PC-3 (cell line): ENCODE measurements around the gene PTP4A2.

Experiments used
- EZH2 ChIP-seq: fragments of 300-600 bp; sonication (generic); IDR thresholded peaks from one replicate; pipeline ENCODE4 v1.6.1; 2017; ENCODE audit warnings: antibody characterized with exemption, mild to moderate bottlenecking, low read length; ENCODE audit not compliant: unreplicated experiment
- TF ChIP-seq, protein P1 (sequence below): fragments of 300-600 bp; sonication (generic); conservative IDR thresholded peaks from 2 replicates; pipeline ENCODE4 v1.5.1; 2017; ENCODE audit warnings: antibody characterized with exemption, low read depth, mild to moderate bottlenecking, low read length

DNA sequence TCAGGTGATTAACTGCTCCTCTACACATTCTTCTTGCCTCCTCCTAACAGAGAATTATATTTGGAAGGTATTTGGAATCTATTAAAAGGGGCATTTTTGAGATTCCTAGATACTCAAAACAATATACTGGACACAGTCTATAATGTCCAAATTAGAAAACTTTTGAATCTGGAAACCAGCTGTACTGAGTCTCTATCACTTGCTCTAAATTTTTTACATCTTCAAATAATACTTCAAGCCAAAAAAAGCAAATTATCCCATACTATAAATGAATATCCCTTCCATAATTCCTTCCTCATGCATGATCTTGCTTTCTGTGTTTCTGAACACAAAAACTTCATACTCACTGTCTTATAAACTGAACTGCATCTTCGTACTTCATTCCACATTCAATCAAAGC is 28.5 kb downstream of the PTP4A2 start:
- TF ChIP-seq EZH2, result no peak
- TF ChIP-seq, protein P1, sequence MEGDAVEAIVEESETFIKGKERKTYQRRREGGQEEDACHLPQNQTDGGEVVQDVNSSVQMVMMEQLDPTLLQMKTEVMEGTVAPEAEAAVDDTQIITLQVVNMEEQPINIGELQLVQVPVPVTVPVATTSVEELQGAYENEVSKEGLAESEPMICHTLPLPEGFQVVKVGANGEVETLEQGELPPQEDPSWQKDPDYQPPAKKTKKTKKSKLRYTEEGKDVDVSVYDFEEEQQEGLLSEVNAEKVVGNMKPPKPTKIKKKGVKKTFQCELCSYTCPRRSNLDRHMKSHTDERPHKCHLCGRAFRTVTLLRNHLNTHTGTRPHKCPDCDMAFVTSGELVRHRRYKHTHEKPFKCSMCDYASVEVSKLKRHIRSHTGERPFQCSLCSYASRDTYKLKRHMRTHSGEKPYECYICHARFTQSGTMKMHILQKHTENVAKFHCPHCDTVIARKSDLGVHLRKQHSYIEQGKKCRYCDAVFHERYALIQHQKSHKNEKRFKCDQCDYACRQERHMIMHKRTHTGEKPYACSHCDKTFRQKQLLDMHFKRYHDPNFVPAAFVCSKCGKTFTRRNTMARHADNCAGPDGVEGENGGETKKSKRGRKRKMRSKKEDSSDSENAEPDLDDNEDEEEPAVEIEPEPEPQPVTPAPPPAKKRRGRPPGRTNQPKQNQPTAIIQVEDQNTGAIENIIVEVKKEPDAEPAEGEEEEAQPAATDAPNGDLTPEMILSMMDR, result no peak
